Measurements from ENCODE around the gene GZMM.

Gene GZMM

GRCh38 chr19:535017-535835 is 8.6 kb upstream of the GZMM start:
- DNase-seq (ENCODE audit: low read depth): no peak

- DNase-seq (ENCODE audit: low read depth): no peak
These were observed 7.6 kb upstream of the GZMM start for GRCh38 chr19:536031-536880.

- no peak for DNase-seq (ENCODE audit: low read depth)
These were observed 6.9 kb upstream of the GZMM start for GRCh38 chr19:536881-537404.

GRCh38 chr19:538641-539428 is 5.0 kb upstream of the GZMM start:
- no peak for DNase-seq (ENCODE audit: low read depth)

GRCh38 chr19:539429-540030 is 4.3 kb upstream of the GZMM start:
- no peak for DNase-seq (ENCODE audit: low read depth)

GRCh38 chr19:540867-541637 is 2.8 kb upstream of the GZMM start:
- DNase-seq (ENCODE audit: low read depth): no peak

- DNase-seq (ENCODE audit: low read depth): no peak
These were observed 2.2 kb upstream of the GZMM start for GRCh38 chr19:541699-542098.

- DNase-seq (ENCODE audit: low read depth): no peak
These were observed 1.5 kb upstream of the GZMM start for GRCh38 chr19:542173-542866.

GRCh38 chr19:547117-547516 is 3.3 kb downstream of the GZMM start:
- no peak for DNase-seq (ENCODE audit: low read depth)

GRCh38 chr19:547836-548720 is 4.2 kb downstream of the GZMM start:
- DNase-seq (ENCODE audit: low read depth): no peak

GRCh38 chr19:548886-549830 is 5.3 kb downstream of the GZMM start:
- no peak for DNase-seq (ENCODE audit: low read depth)

GRCh38 chr19:554817-555216 is 11.0 kb downstream of the GZMM start:
- no peak for DNase-seq (ENCODE audit: low read depth)

GRCh38 chr19:555474-555808 is 11.6 kb downstream of the GZMM start:
- no peak for DNase-seq (ENCODE audit: low read depth)

- no peak for DNase-seq (ENCODE audit: low read depth)
These were observed 12.9 kb downstream of the GZMM start for GRCh38 chr19:556611-557382.

GRCh38 chr19:558770-559439 is 15.1 kb downstream of the GZMM start:
- DNase-seq (ENCODE audit: low read depth): no peak

GRCh38 chr19:560121-560520 is 16.3 kb downstream of the GZMM start:
- no peak for DNase-seq (ENCODE audit: low read depth)

GRCh38 chr19:566403-566802 is 22.6 kb downstream of the GZMM start:
- no peak for DNase-seq (ENCODE audit: low read depth)
